ENCODE measurements around the gene DENND6B. TPM values are rescaled to one million over a fixed set of nuclear protein-coding genes. Genes with fewer than 3 reads are reported as not detected.

Gene DENND6B
- total and polyA plus RNA-seq, 2 of the 13 experiments (the other 11 are each of a cell fraction or from before 2014, with no cell fraction given): 0.95 to 3.8 TPM

DNA sequence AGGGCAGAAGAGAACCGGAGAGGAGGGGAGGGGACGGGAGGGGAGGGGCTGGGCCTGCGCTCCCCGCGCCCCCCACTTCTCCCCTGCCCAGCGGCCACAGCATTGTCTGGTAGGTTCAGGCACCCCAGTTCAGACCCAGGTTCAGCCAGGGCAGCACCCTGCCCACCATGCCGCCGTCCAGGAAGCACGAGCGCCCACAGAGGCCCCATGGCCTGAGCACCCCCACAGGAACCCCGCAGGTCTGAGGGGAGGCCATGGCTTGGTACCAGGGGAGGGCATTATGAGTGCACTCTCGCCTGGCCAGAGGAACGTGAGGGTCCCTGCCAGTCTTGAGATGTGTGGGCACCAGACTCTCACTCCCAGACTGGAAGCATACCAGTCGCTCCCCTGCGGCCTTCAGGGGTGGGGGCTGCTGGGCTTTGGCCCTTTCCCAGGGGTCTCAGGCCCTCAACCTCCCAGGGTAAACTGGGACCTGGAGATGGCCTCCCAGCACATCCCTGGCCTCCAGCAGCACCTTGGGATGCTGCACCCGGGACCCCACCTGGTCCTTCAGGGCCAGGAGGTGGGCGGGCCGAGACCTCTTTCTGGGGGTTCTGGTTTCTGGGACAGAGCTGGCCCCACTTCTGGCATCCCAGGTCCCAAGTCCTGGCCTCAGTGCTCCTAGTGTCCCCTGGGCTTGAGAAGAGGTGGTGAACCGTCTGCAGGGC lies 18.8 kb downstream of the DENND6B start:
- Histone ChIP-seq H3K9me3 (ENCODE audit: low read length) (no peaks in the 10 kb centered on the region), H3K36me3 (replicated peaks in 1 of 2; ENCODE audit: control insufficient read depth in 1 of 2, insufficient read depth in 2 of 2, low read length in 2 of 2) (peaks cover 0 to 2% of the 10 kb centered on the region in 2 experiments; a peak in 1 of 5 replicates), H3K79me2 (ENCODE audit: insufficient read depth, low read length) (peaks cover 37% of the 10 kb centered on the region), H3K27ac (ENCODE audit: extremely low read length, insufficient read depth, low read length) (peak overlapping the region; percentile 58), H3K4me1 (ENCODE audit: insufficient read depth, low read length) (peaks cover 76% of the 10 kb centered on the region), H3K9ac (ENCODE audit: insufficient read depth, low read depth, low read length) (peak overlapping the region; percentile 38), H3K4me3 (replicated peaks in 1 of 3; ENCODE audit: insufficient read depth in 1 of 3, low read depth in 2 of 3, low read length in 3 of 3) (peak overlapping the region in 1 of 3 experiments; percentile 67; a peak in 1 of 6 replicates), H2AFZ (ENCODE audit: low read length) (no peak overlapping the region), H3K4me2 (ENCODE audit: low read depth, low read length) (peak overlapping the region; percentile 81), H4K20me1 (ENCODE audit: insufficient read depth, low read length) (no peaks in the 10 kb centered on the region), H3K27me3 (ENCODE audit: control insufficient read depth in 1 of 2, insufficient read depth in 2 of 2, low read length in 2 of 2) (no peaks in the 10 kb centered on the region)
- ATAC-seq (peak; percentile 19), DNase-seq (ENCODE audit: low spot score) (no peak), FAIRE-seq (no peak)
- intact Hi-C loops (cut with micrococcal nuclease; ENCODE audit: unreplicated experiment) (loop anchor here (1.0 to 2.0 kb wide), 3 partner anchors 11 to 15 kb away; no protein-coding TSS in a partner anchor), in situ Hi-C loops (cut with HindIII; ENCODE audit: extremely low pct_ligation_motif_present, low pct_unique_long_range_greater_than_20kb) (no loop called here)
- WGBS (ENCODE audit: low lambda C conversion rate): 14% methylated on average over 10 of the region's 19 CpGs
- CTCF ChIA-PET (ENCODE audit: low intra/inter-chr PET ratio, low total read pairs): interaction anchor here (1.0 kb wide), 1 partner anchor 31 kb away, joined by 3 read pairs; no protein-coding TSS in a partner anchor
- POLR2A ChIA-PET: interaction anchor here (0.6 to 6.7 kb wide), 9 partner anchors 11 to 46 kb away, joined by 3 to 126 read pairs (median 5); partner anchors contain the start of gene MAPK12
- BruUV-seq (replicated peaks): no TSS peak
- TF ChIP-seq TAF1 (CRISPR knock-in tag; IDR thresholded peaks at IDR 0.05) (peak; percentile 32; the same call in 1 of the 2 replicates), ZSCAN31 (CRISPR knock-in tag; IDR thresholded peaks at IDR 0.05; ENCODE audit: low read depth) (no peak), ZNF557 (CRISPR knock-in tag; IDR thresholded peaks at IDR 0.05) (0 out of 2 replicates have a peak, but pooled peaks have one; percentile 18), SIN3A (IDR thresholded peaks at IDR 0.05; ENCODE audit: borderline replicate concordance, low read depth, low read length) (no peak), ISX (CRISPR knock-in tag; conservative IDR thresholded peaks at IDR 0.05) (0 out of 2 replicates have a peak, but pooled peaks have one; percentile 53), RXRA (CRISPR knock-in tag; IDR thresholded peaks at IDR 0.05) (peak; percentile 35; the same call in 1 of the 2 replicates), PCBP1 (IDR thresholded peaks at IDR 0.05; ENCODE audit: borderline replicate concordance, low read depth, low read length) (peak; percentile 94), NCOA1 (CRISPR knock-in tag; IDR thresholded peaks at IDR 0.05) (no peak), AKAP8 (CRISPR knock-in tag; IDR thresholded peaks at IDR 0.05) (no peak), PAX8 (CRISPR knock-in tag; IDR thresholded peaks at IDR 0.05; ENCODE audit: borderline replicate concordance) (no peak), MXD1 (CRISPR knock-in tag; IDR thresholded peaks at IDR 0.05) (peak; percentile 19; the same call in 1 of the 2 replicates), RARG (CRISPR knock-in tag; IDR thresholded peaks at IDR 0.05; ENCODE audit: low read depth) (no peak), KDM5A (IDR thresholded peaks at IDR 0.05; ENCODE audit: borderline replicate concordance, low read length) (no peak), MTF1 (CRISPR knock-in tag; IDR thresholded peaks at IDR 0.05) (no peak), ZNF781 (CRISPR knock-in tag; IDR thresholded peaks at IDR 0.05; ENCODE audit: borderline replicate concordance, not compliant biosample characterization) (no peak), GFI1 (CRISPR knock-in tag; IDR thresholded peaks at IDR 0.05; ENCODE audit: borderline replicate concordance) (0 out of 2 replicates have a peak, but pooled peaks have one; percentile 8), ZNF724P (CRISPR knock-in tag; IDR thresholded peaks at IDR 0.05; ENCODE audit: borderline replicate concordance) (0 out of 2 replicates have a peak, but pooled peaks have one; percentile 24), SNAPC4 (CRISPR knock-in tag; IDR thresholded peaks at IDR 0.05) (no peak), HNRNPK (IDR thresholded peaks at IDR 0.05; ENCODE audit: low read depth, low read length, poor library complexity, severe bottlenecking) (peak; percentile 92)

Data from HepG2 (cell line).